Fibroblast of lung (primary cell): ENCODE measurements around the gene AGAP1. TPM values are rescaled to one million over a fixed set of nuclear protein-coding genes. Genes with fewer than 3 reads are reported as not detected.

Source experiments
- DNase-seq, 2 donors: peaks; one replicate each; pipeline versions ENCODE4 v3.0.0 to v3.0.0-alpha.2; 2010; ENCODE audit warnings: low read depth in 2 of 2
- H2AFZ ChIP-seq: 2 replicates; pipeline ENCODE4 v1.5.1; 2012; ENCODE audit warnings: low read length, control low read depth, inconsistent platforms
- H3K27ac ChIP-seq: 2 replicates; pipeline ENCODE4 v1.5.1; 2011; ENCODE audit warnings: low read length, control low read depth; ENCODE audit not compliant: insufficient read depth
- H3K27me3 ChIP-seq: 2 replicates; pipeline ENCODE4 v1.5.1; 2011; ENCODE audit warnings: mild to moderate bottlenecking, low read length; ENCODE audit not compliant: control insufficient read depth, insufficient read depth
- H3K36me3 ChIP-seq: 2 replicates; pipeline ENCODE4 v1.5.1; 2011; ENCODE audit warnings: low read length; ENCODE audit not compliant: control insufficient read depth, insufficient read depth
- H3K4me1 ChIP-seq: 2 replicates; pipeline ENCODE4 v1.5.1; 2011; ENCODE audit warnings: low read length; ENCODE audit not compliant: control insufficient read depth, insufficient read depth; ENCODE audit errors: extremely low read depth
- H3K4me2 ChIP-seq: 2 replicates; pipeline ENCODE4 v1.5.1; 2011; ENCODE audit warnings: low read length, control low read depth; ENCODE audit not compliant: insufficient read depth; ENCODE audit errors: extremely low read depth
- H3K4me3 ChIP-seq, 4 experiments: fragments of 200-600 bp in 1 of 4; sonication (generic) in 1 of 4; replicated peaks in 1 of 4; 2 replicates each; pipeline ENCODE4 v1.5.1; 2011 to 2016; ENCODE audit warnings: low read length in 4 of 4, low read depth in 3 of 4, mild to moderate bottlenecking in 3 of 4, control low read depth in 2 of 4, inconsistent platforms in 1 of 4, mixed read lengths in 1 of 4; ENCODE audit not compliant: insufficient read depth in 1 of 4; ENCODE audit errors: control extremely low read depth in 1 of 4
- H3K79me2 ChIP-seq: 2 replicates; pipeline ENCODE4 v1.5.1; 2012; ENCODE audit warnings: mild to moderate bottlenecking, low read length, inconsistent platforms; ENCODE audit not compliant: control insufficient read depth, insufficient read depth
- H3K9ac ChIP-seq: 2 replicates; pipeline ENCODE4 v1.5.1; 2011; ENCODE audit warnings: mild to moderate bottlenecking, low read length, control low read depth; ENCODE audit not compliant: insufficient read depth
- H3K9me3 ChIP-seq: 2 replicates; pipeline ENCODE4 v1.5.1; 2012; ENCODE audit warnings: low read depth, low read length; ENCODE audit not compliant: control insufficient read depth, insufficient read depth
- H4K20me1 ChIP-seq: 2 replicates; pipeline ENCODE4 v1.5.1; 2011; ENCODE audit warnings: low read length; ENCODE audit not compliant: control insufficient read depth, insufficient read depth; ENCODE audit errors: extremely low read depth
- CTCF ChIP-seq, 2 donors: IDR thresholded peaks in 1 of 2; conservative IDR thresholded peaks in 1 of 2; 1 replicate in 1 of 2; 2 replicates in 1 of 2; pipeline ENCODE4 v1.5.1; 2011 to 2012; ENCODE audit warnings: low read length in 2 of 2, control low read depth in 1 of 2, inconsistent platforms in 1 of 2, low read depth in 1 of 2, mild to moderate bottlenecking in 1 of 2
- EZH2 ChIP-seq: IDR thresholded peaks from 2 replicates; pipeline ENCODE4 v1.5.1; 2012; ENCODE audit warnings: low read length, control low read depth, mild to moderate bottlenecking; ENCODE audit errors: missing control alignments
- polyA plus RNA-seq, 2 donors: library from polyadenylated mRNA; depleted of rRNA in 1 of 2; stranded (reverse) in 1 of 2; unstranded in 1 of 2; fragments of >200 nt; gene quantifications; 2 replicates each; pipeline ENCODE4 v1.2.1, GENCODE V29; 2011 to 2012; ENCODE audit warnings: missing spikeins in 1 of 2
- total RNA-seq: library from RNA; depleted of rRNA; stranded (reverse); fragments of >200 nt; gene quantifications from 2 replicates; pipeline ENCODE4 v1.2.1, GENCODE V29; 2014

The AGAP1 gene
- total and polyA plus RNA-seq, 2 donors (not counting 1 experiment from before 2014, with no cell fraction given), result 10.6 to 14.0 TPM

GRCh38 chr2:235789552-235789951, 295.7 kb downstream of the AGAP1 start:
- H3K36me3 ChIP-seq, result no peaks in the 10 kb centered on the region
- no peak overlapping the region for H3K4me2 ChIP-seq
- H4K20me1 ChIP-seq, result no peaks in the 10 kb centered on the region
- H3K79me2 ChIP-seq, result no peaks in the 10 kb centered on the region
- no peaks in the 10 kb centered on the region for H3K4me1 ChIP-seq
- H3K27ac ChIP-seq, result no peak overlapping the region
- TF ChIP-seq CTCF (conservative IDR thresholded peaks at IDR 0.05 in 1 of 2, IDR thresholded peaks at IDR 0.05 in 1 of 2; ENCODE audit: low read depth in 1 of 2, low read length in 2 of 2) (no peak), EZH2 (no peak)
- H3K9ac ChIP-seq, result no peak overlapping the region
- H3K9me3 ChIP-seq, result no peaks in the 10 kb centered on the region
- no peak overlapping the region for H2AFZ ChIP-seq
- no peaks in the 10 kb centered on the region for H3K27me3 ChIP-seq
- H3K4me3 ChIP-seq, result no peak overlapping the region
- no peak for DNase-seq

GRCh38 chr2:235793163-235793752, 299.4 kb downstream of the AGAP1 start:
- peak in 1 of 2 donors; percentile 12 for DNase-seq
- Histone ChIP-seq H3K9ac (no peak overlapping the region), H3K27ac (no peak overlapping the region), H3K36me3 (no peaks in the 10 kb centered on the region), H3K4me2 (no peak overlapping the region), H3K4me3 (no peak overlapping the region), H3K79me2 (no peaks in the 10 kb centered on the region), H3K27me3 (no peaks in the 10 kb centered on the region), H2AFZ (no peak overlapping the region), H3K9me3 (no peaks in the 10 kb centered on the region), H4K20me1 (no peaks in the 10 kb centered on the region), H3K4me1 (no peaks in the 10 kb centered on the region)
- TF ChIP-seq CTCF (conservative IDR thresholded peaks at IDR 0.05 in 1 of 2, IDR thresholded peaks at IDR 0.05 in 1 of 2; ENCODE audit: low read depth in 1 of 2, low read length in 2 of 2), result peak in 1 of 2 donors; percentile 17
- no peak for TF ChIP-seq EZH2

- no peak for TF ChIP-seq EZH2
- no peak for TF ChIP-seq CTCF (conservative IDR thresholded peaks at IDR 0.05 in 1 of 2, IDR thresholded peaks at IDR 0.05 in 1 of 2; ENCODE audit: low read depth in 1 of 2, low read length in 2 of 2)
- H3K4me3 ChIP-seq, result no peak overlapping the region
- H4K20me1 ChIP-seq, result no peaks in the 10 kb centered on the region
- no peak overlapping the region for H3K4me2 ChIP-seq
- no peak overlapping the region for H2AFZ ChIP-seq
- H3K27me3 ChIP-seq, result no peaks in the 10 kb centered on the region
- H3K4me1 ChIP-seq, result no peaks in the 10 kb centered on the region
- DNase-seq, result no peak
- H3K36me3 ChIP-seq, result no peaks in the 10 kb centered on the region
- H3K27ac ChIP-seq, result no peak overlapping the region
- no peaks in the 10 kb centered on the region for H3K9me3 ChIP-seq
- no peak overlapping the region for H3K9ac ChIP-seq
- no peaks in the 10 kb centered on the region for H3K79me2 ChIP-seq
Observed at GRCh38 chr2:235799281-235799680, 305.4 kb downstream of the AGAP1 start.
